Glomerular visceral epithelial cell (primary cell): Measurements from ENCODE around the gene ATCAY.
"Not testable (repeated sequence)": the region's sequence is repeated elsewhere in the genome, so short reads cannot be mapped to it uniquely, and the experiment has no call there.

Experiments
- DNase-seq: peaks from one replicate; pipeline ENCODE4 v3.0.0-alpha.2; 2016; ENCODE audit errors: extremely low spot score

The ATCAY gene

DNA sequence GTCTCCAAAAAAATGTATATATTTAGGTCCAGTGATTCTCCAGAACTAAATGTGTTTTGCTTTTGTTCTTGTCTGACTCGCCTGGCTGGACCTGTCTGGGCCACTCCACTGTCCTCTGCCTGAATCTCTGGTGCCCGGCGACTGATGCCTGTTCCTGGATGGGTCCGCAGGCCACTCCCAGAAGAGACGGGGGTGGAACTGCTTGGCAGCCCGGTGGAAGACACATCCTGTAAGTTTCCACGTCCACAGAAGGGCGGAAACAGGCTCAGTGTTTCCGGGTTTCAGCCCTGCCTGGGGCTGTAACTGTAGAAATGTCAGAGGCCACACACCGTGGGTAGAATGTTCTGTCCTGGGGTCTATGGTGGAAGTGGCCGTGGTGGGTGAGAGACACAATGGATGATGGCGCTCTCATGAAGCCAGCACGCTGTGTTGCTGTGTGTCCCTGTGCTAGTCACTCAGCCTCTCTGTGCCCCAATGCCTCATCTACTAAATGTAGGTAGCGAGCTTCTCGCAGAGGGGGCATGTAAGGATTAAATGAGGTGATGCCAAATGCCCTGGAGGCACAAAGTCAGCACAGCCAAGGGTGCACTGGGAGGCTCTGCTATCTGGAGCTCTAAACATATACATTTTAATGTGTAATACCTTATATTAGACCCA, 22.0 kb downstream of the ATCAY start:
- no peak for DNase-seq

DNA sequence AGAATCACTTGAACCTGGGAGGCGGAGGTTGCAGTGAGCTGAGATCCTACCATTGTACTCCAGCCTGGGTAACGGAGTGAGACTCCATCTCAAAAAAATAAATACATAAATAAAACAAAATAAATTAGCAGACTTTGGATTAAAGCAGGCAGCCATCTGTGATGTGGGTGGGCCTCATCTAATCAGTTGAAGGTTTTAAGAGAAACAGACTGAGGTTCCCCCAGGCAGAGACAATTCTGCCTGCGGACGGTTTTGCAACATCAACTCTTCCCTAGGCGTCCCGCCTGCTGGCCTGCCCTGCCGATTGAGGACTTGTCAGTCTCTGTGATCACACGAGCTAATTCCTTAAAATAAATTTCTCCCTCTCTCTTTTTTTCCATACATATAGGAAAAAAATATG, 23.7 kb downstream of the ATCAY start:
- DNase-seq: no peak

DNA sequence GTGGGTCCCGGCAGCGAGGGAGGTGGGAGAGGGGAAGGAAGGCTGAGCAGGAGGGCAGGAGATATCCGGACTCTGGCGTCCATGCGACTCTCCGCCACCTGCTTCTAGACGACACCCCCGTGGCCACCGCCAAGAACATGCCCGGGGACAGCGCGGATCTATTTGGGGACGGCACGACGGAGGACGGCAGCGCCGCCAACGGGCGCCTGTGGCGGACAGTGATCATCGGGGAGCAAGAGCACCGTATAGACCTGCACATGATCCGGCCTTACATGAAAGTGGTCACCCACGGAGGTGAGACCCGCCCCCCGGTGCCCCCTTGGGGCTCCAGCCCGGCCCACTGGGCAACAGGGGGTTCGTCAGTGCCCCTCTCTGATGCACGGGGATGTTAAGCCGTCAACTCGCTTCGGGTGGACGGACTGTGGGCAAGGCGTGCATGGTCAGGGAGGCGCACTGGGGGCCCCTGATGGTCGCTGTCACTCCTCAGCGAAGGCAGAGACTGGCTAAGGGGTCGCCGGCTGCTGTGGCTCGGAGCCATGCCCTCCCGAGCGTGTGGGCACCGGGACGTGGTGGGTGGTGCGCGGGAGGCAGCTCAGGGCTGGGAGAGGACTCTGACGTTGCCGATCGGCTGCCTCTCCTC, 27.3 kb downstream of the ATCAY start:
- DNase-seq: no peak

DNA sequence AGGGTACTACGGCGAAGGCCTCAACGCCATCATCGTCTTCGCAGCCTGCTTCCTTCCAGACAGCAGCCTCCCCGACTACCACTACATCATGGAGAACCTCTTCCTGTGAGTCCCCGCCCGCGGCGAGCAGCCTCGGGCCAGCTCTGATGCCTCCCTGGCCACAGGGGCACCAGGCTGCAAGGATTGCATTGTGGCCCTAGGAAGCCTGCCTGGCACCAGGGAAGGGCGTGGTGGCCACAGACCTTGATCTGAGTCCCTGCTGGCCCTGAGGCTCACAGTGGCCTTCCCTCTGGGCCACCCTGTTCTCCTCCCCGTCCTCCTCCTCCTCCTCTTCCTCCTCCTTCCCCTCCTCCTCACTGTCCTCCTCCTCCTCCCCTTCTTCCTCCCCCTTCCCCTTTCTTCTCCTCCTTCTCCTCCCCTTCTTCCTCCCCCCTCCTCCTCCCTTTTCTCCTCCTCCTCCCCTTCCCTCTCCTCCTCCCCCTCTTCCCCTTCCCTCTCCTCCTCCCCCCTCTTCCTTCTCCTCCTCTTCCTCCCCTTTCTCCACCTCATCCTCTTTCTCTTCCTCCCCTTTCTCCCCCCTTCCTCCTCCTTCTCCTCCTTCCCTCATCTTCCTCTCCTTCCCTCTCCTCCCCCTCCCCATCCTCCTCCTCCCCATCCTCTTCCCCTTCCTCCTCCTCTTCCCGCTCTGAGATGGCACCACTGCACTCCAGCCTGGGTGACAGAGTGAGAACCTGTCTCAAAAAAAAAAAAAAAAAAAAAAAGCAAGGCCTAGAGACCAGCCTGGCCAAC, 28.0 kb downstream of the ATCAY start:
- no peak for DNase-seq

DNA sequence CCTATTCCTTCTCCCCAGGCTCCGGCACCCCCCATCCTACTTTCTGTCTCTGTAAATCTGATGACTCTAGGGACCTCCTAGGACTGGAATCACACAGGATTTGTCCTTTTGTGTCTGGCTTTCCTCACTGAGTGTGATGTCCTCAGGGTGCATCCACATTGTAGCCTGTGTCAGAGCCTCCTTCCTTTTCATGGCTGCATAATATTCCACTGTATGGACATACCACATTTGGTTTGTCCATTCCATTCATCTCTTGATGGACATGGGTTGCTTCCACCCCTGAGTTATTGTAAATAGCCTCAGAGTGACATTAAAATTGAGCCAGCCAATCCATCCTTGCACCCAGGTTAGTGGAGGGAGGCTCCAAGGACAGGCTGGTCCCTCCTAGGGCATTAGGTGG, 29.6 kb downstream of the ATCAY start:
- DNase-seq: no peak

DNA sequence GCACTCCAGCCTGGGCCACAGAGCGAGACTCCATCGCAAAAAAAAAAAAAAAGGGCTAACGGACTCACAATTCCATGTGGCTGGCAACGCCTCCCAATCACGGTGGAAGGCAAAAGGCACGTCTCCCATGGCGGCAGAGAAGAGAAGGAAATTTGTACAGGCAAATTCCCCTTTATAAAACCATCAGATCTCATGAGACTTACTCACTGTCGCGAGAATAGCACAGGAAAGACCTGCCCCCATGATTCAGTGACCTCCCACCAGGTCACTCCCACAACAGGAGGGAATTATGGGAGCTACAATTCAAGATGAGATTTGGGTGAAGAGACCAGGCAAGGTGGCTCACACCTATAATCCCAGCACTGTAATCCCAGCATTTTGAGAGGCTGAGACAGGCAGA, 33.7 kb downstream of the ATCAY start:
- no peak for DNase-seq

DNA sequence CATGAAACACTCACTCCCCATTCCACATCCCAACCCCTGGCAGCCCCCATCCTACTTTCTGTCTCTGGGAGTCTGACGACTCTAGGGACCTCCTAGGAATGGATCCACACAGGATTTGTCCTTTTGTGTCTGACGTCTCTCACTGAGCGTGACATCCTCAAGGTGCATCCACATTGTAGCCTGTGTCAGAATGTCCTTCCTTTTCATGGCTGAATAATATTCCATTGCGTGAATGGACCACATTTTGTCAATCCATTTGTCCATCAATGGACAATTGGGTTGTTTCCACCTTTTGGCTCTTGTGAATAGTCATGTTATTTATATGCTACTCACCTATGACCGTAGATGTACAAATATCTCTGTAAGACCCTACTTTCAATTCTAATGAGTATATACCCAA, 35.5 kb downstream of the ATCAY start:
- DNase-seq: no peak

DNA sequence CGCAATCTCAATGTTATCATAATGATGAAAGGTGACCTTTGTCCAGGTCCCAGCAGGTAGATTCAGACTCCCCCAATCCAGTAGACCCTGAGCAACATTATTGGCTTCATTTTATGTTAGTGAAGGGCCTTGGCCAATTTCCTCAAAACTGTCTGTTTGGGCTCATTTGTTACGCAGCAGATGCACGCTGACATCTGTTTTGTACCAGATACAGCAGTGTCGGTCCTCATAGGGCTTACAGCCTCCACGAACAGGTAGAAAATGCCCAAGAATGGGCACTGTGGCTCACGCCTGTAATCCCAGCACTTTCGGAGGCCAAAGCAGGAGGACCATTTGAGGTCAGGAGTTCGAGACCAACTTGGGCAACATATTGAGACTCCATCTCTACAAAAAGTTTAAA, 39.3 kb downstream of the ATCAY start:
- no peak for DNase-seq

DNA sequence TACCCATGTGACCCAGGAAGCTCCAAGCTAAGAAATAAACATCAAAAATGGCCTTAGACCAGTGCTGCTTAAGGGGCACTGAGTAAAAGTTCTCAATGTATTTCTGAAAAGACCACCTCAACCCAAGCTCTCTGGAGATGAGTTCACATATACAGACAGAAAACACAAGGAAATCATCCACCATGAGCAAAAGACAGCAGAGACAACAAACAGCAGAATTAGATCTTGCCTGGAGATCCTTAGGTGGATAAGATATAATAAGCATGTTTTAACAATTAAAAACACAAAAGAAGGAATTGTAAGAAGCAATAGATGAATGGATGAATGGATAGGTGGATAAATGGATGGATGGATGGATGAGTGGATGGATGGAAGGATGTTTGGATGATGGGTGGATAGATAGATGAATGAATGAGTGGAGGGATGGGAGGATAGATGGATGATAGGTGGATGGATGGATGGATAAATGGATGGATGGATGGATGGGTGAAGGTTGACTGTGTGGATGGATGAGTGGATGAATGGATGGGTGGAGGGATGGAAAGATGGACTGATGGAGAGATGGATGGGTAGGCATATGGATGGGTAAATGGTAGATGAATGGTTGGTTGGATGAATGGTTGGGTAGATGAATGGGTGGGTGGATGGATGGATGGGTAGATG, 42.7 kb downstream of the ATCAY start:
- DNase-seq: no peak

DNA sequence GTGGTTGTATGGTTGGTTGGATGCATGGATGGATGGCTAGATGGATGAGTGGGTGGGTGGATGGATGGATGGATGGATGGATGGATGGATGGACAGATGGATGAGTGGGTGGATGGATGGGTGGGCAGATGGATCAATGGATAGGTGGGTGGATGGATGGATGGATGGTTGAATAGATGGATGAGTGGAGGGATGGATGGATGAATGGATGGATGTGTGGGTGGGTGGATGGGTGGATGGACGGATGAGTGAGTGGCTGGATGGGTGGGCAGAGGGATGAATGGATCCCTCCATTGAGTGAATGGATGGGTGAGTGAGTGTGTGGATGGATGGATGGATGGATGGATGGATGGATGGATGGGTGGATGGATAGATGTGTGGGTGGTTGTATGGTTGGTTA, 43.4 kb downstream of the ATCAY start:
- DNase-seq: no peak

DNA sequence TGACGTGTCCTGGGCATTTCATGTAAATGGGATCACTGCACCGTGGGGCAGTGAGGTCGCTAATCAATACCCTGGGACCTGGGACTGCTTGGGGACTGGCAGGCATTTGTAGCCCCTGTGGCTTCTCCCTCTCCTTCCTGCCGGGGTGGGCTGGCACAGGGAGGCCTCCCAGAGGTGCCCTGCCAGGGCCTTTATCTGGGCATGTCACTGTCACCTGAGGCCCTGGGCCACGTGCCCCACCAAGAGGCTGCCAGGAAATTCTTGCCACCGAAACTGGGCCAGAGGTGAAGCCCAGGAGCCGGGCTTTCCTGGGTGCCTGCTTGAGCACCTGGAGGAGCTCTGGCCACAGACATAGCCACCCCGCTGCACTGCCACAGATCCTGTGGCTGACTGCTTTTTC, 50.6 kb downstream of the ATCAY start:
- DNase-seq: no peak

DNA sequence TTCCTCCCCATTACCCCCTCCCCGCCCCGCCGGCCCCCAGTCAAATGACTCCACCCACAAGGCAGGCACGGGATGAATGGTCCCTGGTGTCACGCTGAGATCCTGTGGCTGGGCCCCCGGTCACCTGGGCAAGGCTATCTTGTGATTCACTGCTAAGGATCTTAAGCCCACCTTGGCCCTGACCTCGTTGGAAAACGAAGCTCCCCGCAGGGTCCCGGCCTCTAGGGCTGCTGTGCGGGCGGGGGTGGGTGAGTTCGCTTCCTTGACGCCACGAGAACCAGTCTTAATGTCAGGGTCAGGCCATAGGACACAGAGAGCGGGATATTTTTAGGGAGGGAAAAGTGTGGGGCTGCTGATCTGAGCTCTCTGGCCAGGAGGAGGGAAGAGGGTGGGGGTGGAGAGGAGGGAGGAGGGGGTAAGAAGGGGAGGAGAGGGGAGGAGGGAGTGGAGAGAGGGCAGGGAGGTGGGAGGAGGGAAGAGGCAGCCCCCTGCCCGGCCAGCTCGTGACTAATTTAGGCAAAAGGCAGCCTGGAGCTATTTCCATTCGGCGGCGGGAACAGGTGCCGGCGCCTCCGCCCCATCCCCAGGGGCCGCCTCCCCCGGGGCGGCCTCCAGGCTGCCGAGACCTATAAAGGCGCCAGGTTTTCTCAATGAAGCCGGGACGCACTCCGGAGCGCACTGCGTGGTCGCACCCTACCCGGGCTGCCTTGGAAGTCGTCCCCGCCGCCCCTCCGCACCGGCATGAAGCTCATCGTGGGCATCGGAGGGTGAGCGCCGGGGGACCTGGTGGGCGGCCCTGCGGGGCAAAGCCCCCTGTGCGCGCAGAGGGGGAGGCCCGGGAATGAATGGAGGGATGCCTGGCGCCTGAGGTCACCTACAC, 52.7 kb downstream of the ATCAY start, which contains the start of gene NMRK2:
TSS of gene NMRK2 (plus strand) at position 139 of the 880 bp plus-strand sequence. CDS start at position 742, 603 bp downstream.
- no peak for DNase-seq

DNA sequence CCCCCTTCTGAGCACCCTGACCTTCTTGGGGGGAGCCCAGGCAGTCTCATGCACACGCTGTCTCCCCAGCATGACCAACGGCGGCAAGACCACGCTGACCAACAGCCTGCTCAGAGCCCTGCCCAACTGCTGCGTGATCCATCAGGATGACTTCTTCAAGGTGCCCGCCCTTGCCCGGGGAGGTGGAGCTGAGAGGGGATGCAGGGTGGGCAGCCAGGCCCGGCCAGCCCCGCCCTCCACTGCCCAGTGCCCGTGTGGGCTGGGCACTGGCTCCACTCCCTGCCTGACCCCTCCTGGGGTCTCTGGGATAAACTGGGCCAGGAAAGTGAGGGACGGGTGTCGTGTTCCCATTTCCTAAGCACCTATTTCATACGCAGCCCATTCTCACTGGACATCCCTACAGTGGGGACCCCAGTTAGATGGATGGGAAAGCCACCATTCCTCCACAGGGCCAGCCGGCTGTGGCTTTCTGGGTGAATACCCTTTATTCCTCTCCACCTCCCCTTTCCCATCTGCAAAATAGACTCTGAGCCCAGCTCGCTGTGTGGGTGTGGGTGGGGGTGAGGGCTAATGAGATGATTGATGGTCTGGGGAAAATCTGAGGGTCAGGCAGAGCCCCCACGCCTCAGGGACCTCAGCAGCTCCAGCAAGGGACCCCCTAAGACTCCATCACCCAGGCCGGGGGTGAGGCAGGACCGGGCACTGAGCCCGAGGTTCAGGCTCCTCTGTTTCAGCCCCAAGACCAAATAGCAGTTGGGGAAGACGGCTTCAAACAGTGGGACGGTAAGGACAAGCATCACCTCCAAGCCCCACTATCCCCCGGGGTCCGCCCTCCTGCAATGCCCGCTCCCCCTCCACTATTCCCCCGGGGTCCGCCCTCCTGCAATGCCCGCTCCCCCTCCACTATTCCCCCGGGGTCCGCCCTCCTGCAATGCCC, 56.3 kb downstream of the ATCAY start:
- no peak for DNase-seq

DNA sequence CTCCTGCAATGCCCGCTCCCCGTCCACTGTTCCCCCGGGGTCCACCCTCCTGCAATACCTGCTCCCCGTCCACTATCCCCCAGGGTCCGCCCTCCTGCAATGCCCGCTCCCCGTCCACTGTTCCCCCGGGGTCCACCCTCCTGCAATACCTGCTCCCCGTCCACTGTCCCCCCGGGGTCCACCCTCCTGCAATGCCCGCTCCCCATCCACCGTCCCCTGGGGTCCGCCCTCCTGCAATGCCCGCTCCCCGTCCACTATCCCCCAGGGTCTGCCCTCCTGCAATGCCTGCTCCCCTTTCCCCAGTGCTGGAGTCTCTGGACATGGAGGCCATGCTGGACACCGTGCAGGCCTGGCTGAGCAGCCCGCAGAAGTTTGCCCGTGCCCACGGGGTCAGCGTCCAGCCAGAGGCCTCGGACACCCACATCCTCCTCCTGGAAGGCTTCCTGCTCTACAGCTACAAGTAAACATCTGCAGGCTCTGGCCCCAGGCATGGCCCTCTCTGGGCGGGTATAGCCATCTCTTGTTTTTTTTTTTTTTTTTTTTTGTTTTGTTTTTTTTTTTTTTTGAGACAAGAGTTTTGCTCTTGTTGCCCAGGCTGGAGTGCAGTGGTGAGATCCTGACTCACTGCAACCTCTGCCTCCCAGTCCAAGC, 57.9 kb downstream of the ATCAY start:
- not testable (repeated sequence) for DNase-seq

DNA sequence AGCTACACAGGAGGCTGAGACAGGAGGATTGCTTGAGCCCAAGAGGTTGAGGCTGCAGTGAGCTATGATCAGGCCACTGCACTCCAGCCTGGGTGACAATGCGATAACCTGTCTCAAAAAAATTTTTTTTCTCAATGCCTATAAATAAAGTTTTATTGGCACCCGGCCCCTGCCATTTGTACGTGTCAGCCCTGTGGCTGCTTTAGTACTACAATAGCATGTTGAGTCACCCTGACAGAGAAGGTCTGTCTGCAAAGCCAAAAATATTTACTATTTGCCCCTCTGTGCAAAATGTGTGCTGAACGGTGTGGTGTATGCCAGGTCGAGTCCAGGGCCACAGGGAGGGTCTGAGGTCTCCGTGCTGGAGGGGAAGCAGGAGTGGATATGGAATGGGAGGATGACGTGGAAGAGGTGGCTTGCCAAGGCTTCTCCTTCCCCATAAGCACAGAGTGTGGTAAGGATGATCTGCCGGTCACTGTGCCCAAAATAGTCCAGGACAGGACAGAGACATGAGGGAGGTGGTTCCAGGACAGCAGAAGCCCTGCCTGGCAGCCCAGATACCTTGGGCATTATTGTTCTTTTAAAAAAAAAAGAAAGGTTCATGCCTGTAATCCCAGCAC, 62.4 kb downstream of the ATCAY start:
- DNase-seq: no peak

DNA sequence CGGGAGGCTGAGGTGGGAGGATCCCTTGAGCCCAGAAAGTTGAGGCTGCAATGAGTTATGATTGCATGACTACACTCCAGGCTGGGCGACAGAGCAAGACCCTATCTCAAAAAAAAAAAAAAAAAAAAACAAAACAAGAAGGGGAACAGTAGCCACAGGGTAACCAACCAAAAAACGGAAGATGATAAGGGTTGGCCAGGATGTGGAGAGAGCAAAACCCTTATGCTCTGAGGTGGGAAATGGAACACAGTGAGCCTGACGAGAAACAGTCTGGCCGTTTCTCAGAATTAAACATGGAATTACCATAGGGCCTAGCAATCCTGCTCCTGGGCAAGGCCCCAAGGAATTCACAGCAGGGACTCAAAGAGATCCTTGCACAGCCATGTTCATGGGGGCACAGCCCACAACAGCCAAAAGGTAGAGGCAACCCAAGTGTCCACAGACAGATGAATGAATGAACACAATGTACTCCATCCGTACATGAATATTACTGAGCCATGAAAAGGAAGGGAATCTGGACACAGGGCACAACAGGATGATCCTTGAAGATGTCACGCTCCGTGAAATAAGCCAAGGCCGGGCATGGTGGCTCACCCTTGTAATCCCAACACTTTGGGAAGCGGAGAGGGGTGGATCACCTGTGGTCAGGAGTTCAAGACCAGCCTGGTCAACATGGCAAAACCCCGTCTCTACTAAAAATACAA, 63.7 kb downstream of the ATCAY start:
- no peak for DNase-seq

DNA sequence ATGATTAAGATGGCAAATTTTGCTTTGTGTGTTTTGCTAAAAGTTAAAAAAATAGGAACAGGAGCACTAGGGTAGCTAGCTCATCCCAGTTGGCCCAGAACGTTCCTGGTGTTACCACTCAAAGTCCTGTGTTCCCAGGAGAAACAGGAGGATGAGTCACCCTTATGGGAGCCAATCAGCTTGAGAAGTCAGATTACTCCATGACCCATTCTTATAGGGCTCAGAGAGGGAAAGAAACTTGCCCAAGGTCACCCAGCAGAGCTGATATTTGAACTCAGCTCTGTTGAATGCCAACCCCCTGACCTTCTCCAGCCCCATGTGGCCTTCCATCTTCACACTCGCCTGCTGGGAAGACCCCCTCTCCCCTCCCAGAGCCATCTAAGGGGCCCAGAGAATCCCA, 65.4 kb downstream of the ATCAY start:
- DNase-seq: no peak

DNA sequence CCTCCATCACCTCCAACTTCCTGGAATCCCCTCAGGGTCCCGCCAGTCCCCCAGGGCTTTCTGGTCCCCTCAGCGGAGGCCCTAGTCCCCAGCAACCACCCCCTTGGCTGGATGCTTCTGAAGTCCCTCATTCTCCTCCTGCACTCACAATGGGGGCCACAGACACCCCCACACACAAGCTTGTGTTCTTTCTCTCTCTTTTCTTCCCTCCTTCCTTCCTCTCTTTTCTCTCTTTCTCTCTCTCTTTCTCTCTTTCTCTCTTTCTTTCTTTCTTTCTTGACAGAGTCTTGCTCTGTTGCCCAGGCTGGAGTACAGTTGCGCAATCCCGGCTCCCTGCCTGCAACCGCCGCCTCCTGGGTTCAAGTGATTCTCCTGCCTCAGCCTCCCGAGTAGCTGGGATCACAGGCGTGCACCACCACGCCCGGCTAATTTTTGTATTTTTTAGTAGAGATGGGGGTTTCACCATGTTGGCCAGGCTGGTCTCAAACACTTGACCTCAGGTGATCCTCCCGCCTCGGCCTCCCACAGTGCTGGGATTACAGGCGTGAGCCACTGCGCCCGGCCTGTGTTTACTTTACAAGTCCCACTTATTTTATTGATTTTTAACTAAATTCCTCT, 66.9 kb downstream of the ATCAY start:
- not testable (repeated sequence) for DNase-seq
